Stromal cell of bone marrow (primary cell): Measurements from ENCODE around the gene ADGRL1.

Experiments
- DNase-seq: peaks from one replicate; pipeline ENCODE4 v3.0.0-alpha.2; 2012; ENCODE audit warnings: low read depth

The ADGRL1 gene

GRCh38 chr19:14138576-14139265, 67.2 kb downstream of the ADGRL1 start:
- DNase-seq, result peak; percentile 26

GRCh38 chr19:14136509-14137281, 69.3 kb downstream of the ADGRL1 start, which contains the start of gene ASF1B:
ASF1B (minus strand) TSS chr19:14136589; CDS start chr19:14136456, 133 bp downstream.
- peak; percentile 100 for DNase-seq

GRCh38 chr19:14135985-14136508, 69.9 kb downstream of the ADGRL1 start:
- DNase-seq, result no peak

- no peak for DNase-seq
Observed at GRCh38 chr19:14135355-14135754, 70.6 kb downstream of the ADGRL1 start.

DNA sequence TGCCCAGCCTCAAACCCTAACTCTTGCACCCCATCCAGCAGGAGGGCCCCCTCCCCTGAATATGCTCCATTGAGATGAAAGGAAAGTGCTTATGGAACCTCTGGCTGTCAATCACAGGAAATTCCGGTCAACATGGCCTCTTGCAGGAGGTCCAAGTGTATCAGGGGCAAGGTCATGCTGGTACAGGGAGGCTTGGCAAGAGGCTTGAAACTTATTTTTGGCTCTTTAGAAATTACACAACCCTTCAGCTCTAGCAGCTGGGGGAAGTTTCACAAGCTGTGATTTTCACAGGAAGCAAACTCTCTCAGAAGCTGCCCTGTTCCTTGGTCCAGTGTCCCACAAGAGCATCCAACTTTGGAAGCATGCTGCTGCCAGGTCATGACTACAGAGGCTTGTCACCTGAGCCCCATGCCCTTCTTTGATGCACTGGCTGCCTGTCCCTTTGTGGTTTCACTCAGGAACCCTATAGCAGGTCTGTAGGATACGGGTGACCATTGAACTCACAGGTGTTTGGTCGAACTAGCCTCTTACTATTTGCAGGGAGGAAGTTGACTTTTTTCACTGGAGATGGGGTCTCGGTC, 78.0 kb downstream of the ADGRL1 start:
- DNase-seq, result no peak

DNA sequence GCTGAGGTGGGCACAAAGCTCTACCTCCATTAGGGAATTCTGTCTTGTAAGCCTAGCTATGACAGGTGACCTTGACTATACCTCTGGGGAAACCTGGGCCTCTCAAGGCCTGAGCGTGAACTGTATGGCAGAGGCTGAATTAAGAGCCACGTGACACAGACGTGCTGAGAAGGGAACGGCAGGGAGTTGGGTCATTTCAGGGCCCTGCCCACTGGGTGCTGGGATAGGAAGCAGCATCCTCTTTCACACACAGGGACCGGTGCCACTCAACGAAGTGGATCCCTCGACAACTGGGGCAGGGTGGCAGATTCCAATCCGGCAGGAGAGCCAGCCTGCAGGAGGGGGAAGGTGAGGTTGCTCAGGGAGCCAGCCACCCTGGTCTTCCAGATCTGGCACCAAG, 78.8 kb downstream of the ADGRL1 start:
- no peak for DNase-seq

DNA sequence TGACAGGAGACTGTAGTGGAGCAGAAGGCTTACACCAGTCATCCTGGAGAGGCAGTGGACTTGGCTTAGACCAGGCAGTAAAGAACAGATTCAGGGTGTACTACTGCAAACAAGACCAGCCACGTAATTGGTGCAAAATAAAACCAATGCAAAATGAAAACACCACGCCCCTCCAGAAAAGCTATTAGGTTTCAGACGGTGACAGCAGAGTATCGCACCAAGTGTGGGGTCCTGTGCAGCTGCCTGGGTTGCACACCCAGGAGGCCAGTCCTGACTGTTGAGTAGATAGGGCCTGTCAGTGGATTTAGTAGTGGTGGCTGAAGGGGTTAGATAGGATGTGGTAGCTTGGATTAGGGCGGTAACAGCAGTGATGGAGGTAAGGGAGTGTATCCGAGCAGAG, 83.0 kb downstream of the ADGRL1 start:
- DNase-seq, result no peak

- DNase-seq, result no peak
Observed at GRCh38 chr19:14120497-14120780, 85.5 kb downstream of the ADGRL1 start.

- DNase-seq, result no peak
Observed at GRCh38 chr19:14119644-14120496, 86.1 kb downstream of the ADGRL1 start.

DNA sequence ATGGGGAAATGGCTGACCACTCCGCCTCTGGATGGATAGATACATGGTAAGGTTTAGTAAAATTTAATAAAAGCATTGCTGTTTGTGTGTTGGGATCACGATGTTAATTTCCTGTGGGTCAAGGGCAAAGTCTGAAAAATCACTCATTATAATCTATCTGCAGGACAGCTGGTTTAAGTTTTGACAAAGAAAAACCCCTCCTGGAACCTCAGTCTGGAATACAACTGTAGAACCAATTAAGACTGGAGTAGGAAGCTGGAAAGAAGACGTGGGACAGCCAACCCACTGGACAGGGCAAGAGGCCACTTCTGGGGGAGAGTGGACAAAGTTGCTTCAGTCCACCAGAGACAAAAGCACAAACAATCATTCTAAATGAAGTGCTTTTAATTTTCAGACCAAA, 86.8 kb downstream of the ADGRL1 start:
- no peak for DNase-seq

- peak; percentile 63 for DNase-seq
Observed at GRCh38 chr19:14118165-14119051, 87.6 kb downstream of the ADGRL1 start.

GRCh38 chr19:14117668-14118164, 88.3 kb downstream of the ADGRL1 start, which contains the start of gene PRKACA:
PRKACA (minus strand) TSS chr19:14117762; CDS start chr19:14117547, 215 bp downstream.
- DNase-seq, result peak; percentile 99

- DNase-seq, result no peak
Observed at GRCh38 chr19:14116918-14117578, 88.9 kb downstream of the ADGRL1 start.

GRCh38 chr19:14116525-14116917, 89.4 kb downstream of the ADGRL1 start:
- DNase-seq, result no peak

DNA sequence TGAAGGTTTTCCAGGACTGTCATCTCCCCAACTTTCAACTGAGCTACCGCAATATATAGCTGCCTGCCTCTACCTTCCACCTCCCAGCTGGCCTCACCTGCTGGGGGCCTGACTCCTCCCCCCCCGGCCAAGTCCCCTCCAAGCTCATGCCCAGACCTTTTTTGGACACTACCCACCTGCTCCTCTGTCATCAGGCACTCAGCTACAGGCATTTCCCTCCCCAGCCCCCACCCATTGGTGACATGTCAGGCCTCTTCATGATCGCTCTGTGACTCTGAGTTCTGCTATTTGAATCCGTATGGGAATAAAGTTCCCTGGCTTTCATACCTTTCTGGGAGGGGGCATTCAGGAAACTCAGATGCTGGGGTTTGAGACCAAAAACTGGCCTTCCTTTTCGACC, 90.2 kb downstream of the ADGRL1 start:
- DNase-seq, result no peak

GRCh38 chr19:14114854-14115253, 91.1 kb downstream of the ADGRL1 start:
- DNase-seq, result no peak

- DNase-seq, result no peak
Observed at GRCh38 chr19:14114439-14114838, 91.5 kb downstream of the ADGRL1 start.

- DNase-seq, result no peak
Observed at GRCh38 chr19:14113762-14114414, 92.1 kb downstream of the ADGRL1 start.

- DNase-seq, result no peak
Observed at GRCh38 chr19:14112809-14113385, 93.1 kb downstream of the ADGRL1 start.
